Neutrophil (primary cell): ENCODE measurements around the gene L1CAM.

Experiments used
- H3K27ac ChIP-seq: fragments of 200-600 bp; sonication (generic); 2 replicates; pipeline ENCODE4 v1.5.1; 2016; ENCODE audit warnings: mild to moderate bottlenecking, moderate library complexity
- H3K27me3 ChIP-seq: fragments of 200-600 bp; sonication (generic); 2 replicates; pipeline ENCODE4 v1.6.0; 2016; ENCODE audit warnings: mild to moderate bottlenecking
- H3K36me3 ChIP-seq: fragments of 200-600 bp; sonication (generic); 2 replicates; pipeline ENCODE4 v1.5.1; 2017
- H3K4me1 ChIP-seq, 2 experiments: fragments of 200-600 bp in 1 of 2; sonication (generic) in 1 of 2; 1 replicate in 1 of 2; 2 replicates in 1 of 2; pipeline versions ENCODE4 v1.5.1 to v1.6.1; 2013 to 2016; ENCODE audit warnings: low read depth in 1 of 2, low read length in 1 of 2, mild to moderate bottlenecking in 1 of 2, moderate library complexity in 1 of 2; ENCODE audit not compliant: control insufficient read depth in 1 of 2, insufficient read depth in 1 of 2
- H3K4me3 ChIP-seq, 2 experiments: fragments of 200-600 bp in 1 of 2; sonication (generic) in 1 of 2; 1 replicate in 1 of 2; 2 replicates in 1 of 2; pipeline ENCODE4 v1.5.1; 2013 to 2016; ENCODE audit warnings: low read depth in 1 of 2, low read length in 1 of 2, mild to moderate bottlenecking in 1 of 2, moderate library complexity in 1 of 2
- H3K9me3 ChIP-seq: fragments of 200-600 bp; sonication (generic); 2 replicates; pipeline ENCODE4 v1.5.1; 2016
- CTCF ChIP-seq: fragments of 200-600 bp; sonication (generic); IDR thresholded peaks from 2 replicates; pipeline ENCODE4 v1.5.1; 2016; ENCODE audit warnings: antibody characterized with exemption

L1CAM gene

GRCh38 chrX:153884590-153884989, 1.4 kb downstream of the L1CAM start:
- Histone ChIP-seq H3K4me1 (no peaks in the 10 kb centered on the region), H3K27me3 (peaks cover 100% of the 10 kb centered on the region), H3K9me3 (no peaks in the 10 kb centered on the region), H3K36me3 (no peaks in the 10 kb centered on the region), H3K27ac (no peak overlapping the region), H3K4me3 (no peak overlapping the region)
- no peak for TF ChIP-seq CTCF

DNA sequence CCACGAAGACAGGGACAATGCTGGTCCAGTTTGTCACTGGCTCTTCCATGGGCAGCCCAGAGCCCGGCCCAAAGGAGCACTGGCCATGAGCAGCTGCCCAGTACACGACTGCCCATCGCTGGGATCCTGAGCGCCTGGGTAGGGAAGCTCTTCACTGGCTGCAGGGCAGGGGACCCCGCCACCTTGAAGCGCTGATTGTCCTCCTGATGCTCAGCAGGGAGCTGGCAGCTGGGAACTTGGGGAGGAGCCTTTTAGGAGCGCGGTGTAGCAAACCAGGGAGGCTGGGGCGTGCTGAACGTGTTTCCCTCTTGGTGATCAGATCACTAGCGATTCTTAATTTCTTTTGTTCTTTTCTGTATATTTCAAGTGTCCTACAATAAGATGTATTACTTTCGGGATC, 1.8 kb downstream of the L1CAM start:
- H3K36me3 ChIP-seq: no peaks in the 10 kb centered on the region
- no peak overlapping the region for H3K27ac ChIP-seq
- TF ChIP-seq CTCF: no peak
- no peaks in the 10 kb centered on the region for H3K9me3 ChIP-seq
- H3K4me1 ChIP-seq: no peaks in the 10 kb centered on the region
- peaks cover 100% of the 10 kb centered on the region for H3K27me3 ChIP-seq
- H3K4me3 ChIP-seq: no peak overlapping the region

DNA sequence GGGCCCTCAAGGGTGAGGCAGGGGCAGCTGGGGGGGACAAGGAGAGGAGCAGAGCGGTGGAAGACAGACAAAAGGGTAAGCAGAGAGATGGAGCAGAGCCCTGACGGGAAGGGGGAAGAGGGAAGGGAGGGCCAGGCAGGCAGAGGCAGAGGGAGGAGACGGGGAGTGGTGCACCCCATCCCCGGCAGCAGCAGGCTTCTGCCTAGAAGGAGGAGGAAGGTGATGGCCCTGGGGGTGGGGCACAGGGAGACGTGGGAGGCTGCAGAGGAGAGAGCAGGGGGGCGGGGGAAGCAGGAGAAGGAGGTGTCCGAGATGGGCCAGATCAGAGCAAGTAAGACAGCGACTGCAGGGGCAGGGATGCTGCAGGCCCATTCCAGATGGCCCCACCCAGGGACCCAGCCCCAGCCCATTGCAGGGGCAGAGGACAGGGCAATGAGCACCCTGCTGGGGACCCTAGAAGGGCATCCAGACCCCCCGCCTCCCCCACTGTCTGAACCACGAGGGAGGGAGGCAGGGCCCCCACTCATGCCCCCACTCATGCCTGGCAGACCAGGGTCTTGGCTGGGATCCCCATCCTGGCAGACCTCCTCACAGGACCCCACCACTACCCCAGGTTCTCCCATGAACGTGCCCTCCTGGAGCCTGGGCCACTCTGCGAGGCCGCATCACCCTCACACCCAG, 2.7 kb downstream of the L1CAM start:
- TF ChIP-seq CTCF: no peak
- no peaks in the 10 kb centered on the region for H3K36me3 ChIP-seq
- no peak overlapping the region for H3K27ac ChIP-seq
- no peak overlapping the region for H3K4me3 ChIP-seq
- H3K9me3 ChIP-seq: no peaks in the 10 kb centered on the region
- no peaks in the 10 kb centered on the region for H3K4me1 ChIP-seq
- peaks cover 100% of the 10 kb centered on the region for H3K27me3 ChIP-seq

DNA sequence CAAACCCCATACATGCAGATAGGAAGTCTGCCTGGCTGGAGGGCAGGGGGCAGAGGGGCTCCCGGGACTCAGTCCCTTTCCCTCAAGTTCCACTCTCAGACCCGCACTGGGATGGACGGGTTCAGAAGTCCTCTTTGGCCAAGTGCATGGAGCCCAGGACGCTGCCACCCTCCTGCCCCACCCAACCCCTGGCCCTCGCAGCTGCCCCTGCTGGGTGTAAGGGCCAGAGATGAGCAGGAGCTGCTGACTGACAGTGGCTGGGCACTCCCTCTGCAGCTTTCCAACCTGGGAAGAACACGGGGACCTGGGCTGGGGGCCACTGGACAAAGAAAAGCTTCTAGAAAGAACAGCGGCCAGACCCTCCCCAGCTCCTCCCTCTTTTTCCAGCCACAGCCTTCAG, 3.4 kb downstream of the L1CAM start:
- H3K4me3 ChIP-seq: no peak overlapping the region
- H3K4me1 ChIP-seq: no peaks in the 10 kb centered on the region
- no peak overlapping the region for H3K27ac ChIP-seq
- H3K27me3 ChIP-seq: peaks cover 100% of the 10 kb centered on the region
- no peak for TF ChIP-seq CTCF
- no peaks in the 10 kb centered on the region for H3K9me3 ChIP-seq
- H3K36me3 ChIP-seq: no peaks in the 10 kb centered on the region

DNA sequence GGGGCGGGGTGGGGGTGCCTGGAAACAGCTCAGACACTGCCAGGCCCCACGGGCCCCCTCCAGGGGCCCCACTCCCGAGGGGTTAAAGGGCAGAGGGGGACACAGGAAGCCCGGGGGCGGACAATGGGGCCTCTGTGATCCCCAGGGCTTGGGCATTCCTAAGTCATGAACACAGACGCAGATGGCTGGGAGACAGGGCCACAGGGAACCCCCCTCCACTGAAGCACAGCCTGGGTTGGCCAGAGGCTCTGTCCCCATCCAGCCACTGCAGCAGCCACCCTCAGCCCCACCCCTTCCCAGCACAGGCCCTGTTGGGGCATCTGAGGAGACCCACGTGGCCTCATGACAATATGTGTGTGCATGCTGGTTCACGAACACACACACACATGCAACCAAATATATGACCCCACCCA, 3.9 kb downstream of the L1CAM start:
- peaks cover 98% of the 10 kb centered on the region for H3K27me3 ChIP-seq

More for the DNA sequence above, 3.9 kb downstream of the L1CAM start:
- H3K9me3 ChIP-seq: no peaks in the 10 kb centered on the region
- TF ChIP-seq CTCF: no peak
- H3K27ac ChIP-seq: no peak overlapping the region
- H3K4me1 ChIP-seq: no peaks in the 10 kb centered on the region
- H3K4me3 ChIP-seq: no peak overlapping the region
- no peaks in the 10 kb centered on the region for H3K36me3 ChIP-seq
